Measurements from ENCODE around the gene HDAC4. TPM values are rescaled to one million over a fixed set of nuclear protein-coding genes. Genes with fewer than 3 reads are reported as not detected.
A peak's percentile ranks its signal among the peaks of the same experiment; 100 is the strongest.

HDAC4 gene
- total RNA-seq, 1 experiment from 2014 or later, result 11.3 TPM

GRCh38 chr2:239436669-239437335 is 36.0 kb upstream of the HDAC4 start:
- Histone ChIP-seq H3K4me3 (no peak overlapping the region), H3K9me3 (replicated peaks) (0 out of 2 replicates have a peak, but pooled peaks cover 4% of the 10 kb centered on the region), H3K27me3 (peaks cover 6% of the 10 kb centered on the region; the same call in 1 of the 2 replicates), H3K4me1 (peaks cover 19% of the 10 kb centered on the region; the same call in 1 of the 2 replicates), H3K36me3 (no peaks in the 10 kb centered on the region), H3K27ac (no peak overlapping the region)
- no peak for DNase-seq

DNA sequence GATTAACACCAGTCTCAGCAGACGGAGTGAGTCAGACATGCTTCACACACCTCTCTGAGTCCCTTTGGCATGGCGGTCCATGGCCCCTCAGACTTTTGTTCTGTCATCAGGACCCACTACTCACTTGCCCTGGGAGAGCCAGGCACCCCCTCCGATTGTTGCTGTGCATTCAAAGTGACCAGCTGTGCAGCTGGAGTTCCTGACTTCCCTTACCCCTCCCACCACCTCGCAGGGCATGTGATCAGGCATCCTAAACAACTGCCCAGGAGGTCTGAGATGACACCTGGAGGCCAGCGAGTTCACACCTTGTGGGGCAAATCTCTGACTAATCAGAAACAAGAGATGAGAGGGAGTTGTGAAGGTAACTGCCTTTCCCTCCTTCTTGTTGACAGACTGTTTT is 35.3 kb upstream of the HDAC4 start:
- DNase-seq, result no peak
- peaks cover 6% of the 10 kb centered on the region; the same call in 1 of the 2 replicates for H3K27me3 ChIP-seq
- H3K36me3 ChIP-seq, result no peaks in the 10 kb centered on the region
- no peak overlapping the region for H3K27ac ChIP-seq
- H3K4me1 ChIP-seq, result peaks cover 12% of the 10 kb centered on the region; the same call in 1 of the 2 replicates
- 0 out of 2 replicates have a peak, but pooled peaks cover 4% of the 10 kb centered on the region for H3K9me3 ChIP-seq (replicated peaks)
- H3K4me3 ChIP-seq, result no peak overlapping the region

- peaks cover 10% of the 10 kb centered on the region for H3K4me1 ChIP-seq
- H3K27me3 ChIP-seq, result no peaks in the 10 kb centered on the region
- H3K9me3 ChIP-seq (replicated peaks), result peaks cover 4% of the 10 kb centered on the region; the same call in 1 of the 2 replicates
- no peak for DNase-seq
- H3K4me3 ChIP-seq, result no peak overlapping the region
- H3K27ac ChIP-seq, result no peak overlapping the region
- no peaks in the 10 kb centered on the region for H3K36me3 ChIP-seq
Measured at GRCh38 chr2:239433777-239434403, 33.1 kb upstream of the HDAC4 start.

DNA sequence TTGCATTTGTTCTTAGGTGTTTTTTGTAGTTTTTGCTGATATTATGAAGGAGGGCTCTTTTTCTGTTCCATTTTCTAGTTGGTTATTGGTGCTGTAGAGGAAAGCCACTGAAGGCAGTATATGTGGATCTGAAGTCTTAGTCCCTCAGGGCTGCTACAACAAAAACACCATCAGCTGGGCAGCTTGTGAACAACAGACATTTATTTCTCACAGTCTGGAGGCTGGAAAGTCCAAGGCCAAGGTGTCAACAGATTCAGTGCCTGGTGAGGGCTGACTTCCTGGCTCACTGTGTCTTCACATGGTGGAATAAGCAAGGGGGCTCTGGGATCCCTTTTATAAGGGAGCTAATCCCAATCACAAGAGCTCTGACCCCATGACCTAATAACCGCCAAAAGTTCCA is 31.4 kb upstream of the HDAC4 start:
- Histone ChIP-seq H3K36me3 (no peaks in the 10 kb centered on the region), H3K27ac (no peak overlapping the region), H3K9me3 (replicated peaks) (peaks cover 4% of the 10 kb centered on the region; the same call in 1 of the 2 replicates), H3K27me3 (no peaks in the 10 kb centered on the region), H3K4me1 (peaks cover 14% of the 10 kb centered on the region), H3K4me3 (no peak overlapping the region)
- no peak for DNase-seq

- no peaks in the 10 kb centered on the region for H3K27me3 ChIP-seq
- no peak overlapping the region for H3K27ac ChIP-seq
- H3K36me3 ChIP-seq, result no peaks in the 10 kb centered on the region
- DNase-seq, result no peak
- H3K4me3 ChIP-seq, result no peak overlapping the region
- H3K9me3 ChIP-seq (replicated peaks), result peaks cover 4% of the 10 kb centered on the region; the same call in 1 of the 2 replicates
- peaks cover 14% of the 10 kb centered on the region for H3K4me1 ChIP-seq
Measured at GRCh38 chr2:239431536-239431935, 30.7 kb upstream of the HDAC4 start.

DNA sequence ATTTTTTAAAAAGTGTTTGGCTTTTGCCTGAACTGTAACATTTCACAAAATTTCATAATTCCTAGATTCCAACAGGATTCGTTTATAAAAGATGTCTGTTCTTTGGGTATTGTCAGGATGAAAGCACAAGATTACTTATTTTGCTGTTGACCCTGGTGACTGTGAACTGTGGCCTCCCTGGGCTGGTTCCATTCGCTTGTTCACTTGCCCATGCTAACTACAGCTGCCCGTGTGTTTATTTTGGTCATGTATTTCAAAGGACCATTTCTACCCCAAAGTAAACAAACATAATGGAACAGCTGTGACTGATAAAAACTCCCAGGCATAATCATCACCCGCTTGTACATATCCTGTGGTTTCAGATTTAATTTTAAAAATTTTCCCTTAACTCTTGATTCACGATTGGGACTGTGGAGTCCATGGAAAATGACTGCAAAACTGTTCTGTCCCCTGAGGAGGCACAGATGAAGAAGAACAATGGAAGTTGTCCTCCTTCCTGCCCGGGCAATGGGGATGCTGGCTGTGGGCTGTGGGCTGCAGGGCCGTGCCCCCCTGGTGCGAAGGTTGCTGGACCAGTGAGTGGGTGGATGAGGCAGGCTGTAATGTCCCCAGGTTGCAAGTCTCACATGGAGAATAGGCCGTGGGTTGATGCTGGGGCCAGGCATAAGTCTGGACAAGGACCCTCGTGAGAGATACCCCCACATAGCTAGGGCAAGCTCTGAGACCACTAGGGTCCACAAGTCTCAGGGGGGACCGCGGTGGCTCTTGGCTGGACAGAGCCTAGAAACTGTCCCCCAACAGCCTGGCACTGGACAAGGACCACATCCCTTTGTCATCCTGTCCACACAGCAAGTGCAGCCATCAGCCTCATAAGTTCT is 28.9 kb upstream of the HDAC4 start:
- H3K27ac ChIP-seq, result no peak overlapping the region
- H3K4me3 ChIP-seq, result no peak overlapping the region
- H3K36me3 ChIP-seq, result no peaks in the 10 kb centered on the region
- peaks cover 4% of the 10 kb centered on the region; the same call in 1 of the 2 replicates for H3K9me3 ChIP-seq (replicated peaks)
- 0 out of 2 replicates have a peak, but pooled peaks cover 4% of the 10 kb centered on the region for H3K27me3 ChIP-seq
- peak; percentile 33 to 66 for DNase-seq
- peaks cover 14% of the 10 kb centered on the region for H3K4me1 ChIP-seq

GRCh38 chr2:239425631-239426030 is 24.8 kb upstream of the HDAC4 start:
- Histone ChIP-seq H3K9me3 (replicated peaks) (no peaks in the 10 kb centered on the region; the same call in 1 of the 2 replicates), H3K27ac (no peak overlapping the region), H3K36me3 (no peaks in the 10 kb centered on the region), H3K4me3 (no peak overlapping the region), H3K4me1 (peaks cover 14% of the 10 kb centered on the region), H3K27me3 (0 out of 2 replicates have a peak, but pooled peaks cover 4% of the 10 kb centered on the region)
- no peak for DNase-seq

GRCh38 chr2:239424337-239425045 is 23.7 kb upstream of the HDAC4 start:
- 0 out of 2 replicates have a peak, but pooled peaks cover 4% of the 10 kb centered on the region for H3K27me3 ChIP-seq

GRCh38 chr2:239423551-239423950 is 22.7 kb upstream of the HDAC4 start:
- H3K4me3 ChIP-seq, result no peak overlapping the region
- no peak for DNase-seq

More at GRCh38 chr2:239424337-239425045, 23.7 kb upstream of the HDAC4 start:
- Histone ChIP-seq H3K9me3 (replicated peaks) (no peaks in the 10 kb centered on the region; the same call in 1 of the 2 replicates), H3K36me3 (no peaks in the 10 kb centered on the region), H3K27ac (no peak overlapping the region), H3K4me3 (no peak overlapping the region), H3K4me1 (peaks cover 10% of the 10 kb centered on the region)
- DNase-seq, result no peak

GRCh38 chr2:239421851-239422250 is 21.0 kb upstream of the HDAC4 start:
- H3K27ac ChIP-seq, result no peak overlapping the region
- no peaks in the 10 kb centered on the region for H3K36me3 ChIP-seq
- no peak overlapping the region for H3K4me3 ChIP-seq
- H3K27me3 ChIP-seq, result 0 out of 2 replicates have a peak, but pooled peaks cover 4% of the 10 kb centered on the region
- H3K9me3 ChIP-seq (replicated peaks), result no peaks in the 10 kb centered on the region
- no peaks in the 10 kb centered on the region for H3K4me1 ChIP-seq
- DNase-seq, result no peak

More at GRCh38 chr2:239423551-239423950, 22.7 kb upstream of the HDAC4 start:
- Histone ChIP-seq H3K4me1 (peaks cover under 1% of the 10 kb centered on the region; the same call in 1 of the 2 replicates), H3K27me3 (0 out of 2 replicates have a peak, but pooled peaks cover 4% of the 10 kb centered on the region), H3K9me3 (replicated peaks) (no peaks in the 10 kb centered on the region; the same call in 1 of the 2 replicates), H3K27ac (no peak overlapping the region), H3K36me3 (no peaks in the 10 kb centered on the region)

DNA sequence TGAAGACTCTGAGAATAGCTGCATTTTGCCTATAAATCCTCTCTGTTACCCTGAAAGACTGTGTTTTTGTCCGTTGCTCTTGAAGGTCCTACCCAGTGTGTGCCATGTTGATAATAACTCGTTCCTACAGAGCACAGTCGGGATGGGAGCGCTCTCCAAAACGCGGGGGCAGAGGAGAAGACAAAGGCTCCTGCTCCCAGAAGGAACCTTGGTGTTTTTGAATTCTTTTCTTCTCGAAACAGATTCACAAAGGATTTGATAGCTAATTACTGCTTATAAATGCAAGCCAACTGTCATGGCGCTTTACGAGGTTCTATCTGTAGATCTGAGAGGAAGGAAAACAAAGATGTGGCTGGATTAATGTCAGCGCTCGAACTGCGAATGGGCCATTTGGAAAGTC is 19.3 kb upstream of the HDAC4 start:
- H3K27ac ChIP-seq, result no peak overlapping the region
- no peak for DNase-seq
- H3K4me3 ChIP-seq, result no peak overlapping the region
- H3K36me3 ChIP-seq, result no peaks in the 10 kb centered on the region
- H3K4me1 ChIP-seq, result no peaks in the 10 kb centered on the region
- no peaks in the 10 kb centered on the region for H3K9me3 ChIP-seq (replicated peaks)
- H3K27me3 ChIP-seq, result no peaks in the 10 kb centered on the region

DNA sequence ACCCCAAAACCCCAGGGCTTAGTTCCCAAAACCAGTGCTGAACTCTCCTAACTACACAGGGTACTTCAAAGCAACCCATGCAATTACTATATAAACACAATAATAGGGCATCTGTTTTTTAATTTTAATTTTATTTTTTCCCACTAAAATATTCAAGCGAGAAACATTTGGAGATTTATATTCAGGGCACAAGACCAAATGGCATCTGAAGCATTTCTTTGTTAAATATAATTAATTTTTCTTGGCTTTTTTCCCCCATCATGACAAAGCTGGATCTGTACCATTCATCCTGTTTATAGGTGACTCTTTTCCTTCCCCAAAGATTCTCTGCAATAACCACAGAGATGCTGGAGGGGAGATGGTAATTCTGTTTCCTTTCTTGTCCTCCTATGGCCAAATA is 18.1 kb upstream of the HDAC4 start:
- no peak overlapping the region for H3K4me3 ChIP-seq
- no peak overlapping the region for H3K27ac ChIP-seq
- H3K4me1 ChIP-seq, result no peaks in the 10 kb centered on the region
- H3K9me3 ChIP-seq (replicated peaks), result no peaks in the 10 kb centered on the region; the same call in 1 of the 2 replicates
- no peaks in the 10 kb centered on the region for H3K36me3 ChIP-seq
- H3K27me3 ChIP-seq, result no peaks in the 10 kb centered on the region
- no peak for DNase-seq

DNA sequence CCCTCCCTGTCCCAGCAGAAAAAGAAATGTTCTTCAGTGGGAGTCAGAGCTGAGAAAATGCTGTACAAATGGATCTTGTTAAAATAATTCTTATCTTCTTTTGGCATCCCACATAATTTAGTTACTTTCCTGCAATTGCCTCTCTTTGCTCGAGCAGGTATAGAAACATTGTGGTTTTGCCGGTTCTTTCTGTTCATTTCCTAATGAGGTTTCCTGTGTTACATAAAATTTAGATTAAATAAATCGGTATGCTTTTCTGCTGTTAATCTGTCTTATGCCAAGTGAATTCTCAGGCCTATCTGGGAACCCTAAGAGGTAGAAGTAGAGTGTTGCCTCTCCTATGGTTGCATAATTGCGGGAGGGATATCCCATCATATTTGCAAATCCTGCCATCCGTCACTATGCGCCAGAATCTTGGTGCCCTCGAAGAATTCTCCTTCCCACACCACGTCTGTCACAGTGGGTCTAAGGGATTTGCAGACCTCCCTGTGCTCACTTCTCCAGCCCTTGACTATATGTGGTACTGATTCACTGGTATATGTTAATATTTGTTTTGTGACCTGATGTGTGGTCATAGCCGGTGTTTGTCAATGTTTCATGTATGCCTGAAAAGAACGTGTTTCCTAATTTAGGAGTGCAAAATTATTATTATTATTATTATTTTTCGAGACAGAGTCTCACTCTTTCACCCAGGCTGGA is 12.2 kb upstream of the HDAC4 start:
- Histone ChIP-seq H3K27me3 (no peaks in the 10 kb centered on the region), H3K36me3 (no peaks in the 10 kb centered on the region), H3K4me3 (no peak overlapping the region), H3K27ac (no peak overlapping the region), H3K4me1 (no peaks in the 10 kb centered on the region), H3K9me3 (replicated peaks) (no peaks in the 10 kb centered on the region; the same call in 1 of the 2 replicates)
- no peak for DNase-seq

All from SJCRH30 (cell line).